GM21737 (cell line): Measurements from ENCODE around the gene AGFG1.
"Not testable (repeated sequence)": the region's sequence is repeated elsewhere in the genome, so short reads cannot be mapped to it uniquely, and the experiment has no call there.

Experiments
- ATAC-seq: cut with Tn5 transposase; IDR thresholded peaks from one replicate; pipeline ENCODE4 v1.9.1; 2021; ENCODE audit warnings: mild to moderate bottlenecking, moderate library complexity; ENCODE audit not compliant: unreplicated experiment

The AGFG1 gene

GRCh38 chr2:227598835-227599503 lies 127.0 kb downstream of the AGFG1 start, which contains the start of gene SCYGR2:
Gene SCYGR2 (plus strand): TSS chr2:227598893. CDS start chr2:227598893, 0 bp downstream.
- ATAC-seq: not testable (repeated sequence)

GRCh38 chr2:227602358-227602757 lies 130.4 kb downstream of the AGFG1 start:
- ATAC-seq: no peak

GRCh38 chr2:227606476-227606875 lies 134.5 kb downstream of the AGFG1 start:
- no peak for ATAC-seq

- ATAC-seq: no peak
These were observed 136.0 kb downstream of the AGFG1 start for GRCh38 chr2:227607941-227608340.

- peak; percentile 53 for ATAC-seq
These were observed 136.8 kb downstream of the AGFG1 start for GRCh38 chr2:227608561-227609338.

- no peak for ATAC-seq
These were observed 138.2 kb downstream of the AGFG1 start for GRCh38 chr2:227610123-227610522.
